ENCODE results near the gene CCL14.

DNA sequence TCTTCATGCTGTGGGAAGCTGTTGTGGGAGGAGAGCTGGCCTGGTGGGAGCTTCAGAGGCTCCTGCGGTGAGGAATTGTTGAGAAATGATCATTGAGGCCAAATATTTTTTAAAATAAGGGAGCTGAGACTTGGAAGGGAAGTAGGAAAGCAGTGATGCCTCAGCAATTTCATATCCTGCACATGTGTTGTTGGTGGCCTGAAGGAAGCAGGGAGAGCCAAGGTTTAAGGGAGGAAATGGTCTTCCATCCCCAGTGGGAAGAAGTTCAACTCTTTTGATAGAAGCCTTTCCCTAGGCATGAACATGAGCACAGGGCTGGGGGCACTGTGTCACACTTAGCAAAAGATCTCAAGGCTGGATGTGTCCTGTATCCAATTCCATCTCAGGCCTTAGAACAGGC is at the start of gene CCL14:
- TF ChIP-seq POLR2A (IDR thresholded peaks at IDR 0.05) = no peak
- TF ChIP-seq, protein P1, sequence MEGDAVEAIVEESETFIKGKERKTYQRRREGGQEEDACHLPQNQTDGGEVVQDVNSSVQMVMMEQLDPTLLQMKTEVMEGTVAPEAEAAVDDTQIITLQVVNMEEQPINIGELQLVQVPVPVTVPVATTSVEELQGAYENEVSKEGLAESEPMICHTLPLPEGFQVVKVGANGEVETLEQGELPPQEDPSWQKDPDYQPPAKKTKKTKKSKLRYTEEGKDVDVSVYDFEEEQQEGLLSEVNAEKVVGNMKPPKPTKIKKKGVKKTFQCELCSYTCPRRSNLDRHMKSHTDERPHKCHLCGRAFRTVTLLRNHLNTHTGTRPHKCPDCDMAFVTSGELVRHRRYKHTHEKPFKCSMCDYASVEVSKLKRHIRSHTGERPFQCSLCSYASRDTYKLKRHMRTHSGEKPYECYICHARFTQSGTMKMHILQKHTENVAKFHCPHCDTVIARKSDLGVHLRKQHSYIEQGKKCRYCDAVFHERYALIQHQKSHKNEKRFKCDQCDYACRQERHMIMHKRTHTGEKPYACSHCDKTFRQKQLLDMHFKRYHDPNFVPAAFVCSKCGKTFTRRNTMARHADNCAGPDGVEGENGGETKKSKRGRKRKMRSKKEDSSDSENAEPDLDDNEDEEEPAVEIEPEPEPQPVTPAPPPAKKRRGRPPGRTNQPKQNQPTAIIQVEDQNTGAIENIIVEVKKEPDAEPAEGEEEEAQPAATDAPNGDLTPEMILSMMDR (IDR thresholded peaks at IDR 0.05) = no peak
